GM23338 (cell line): Measurements from ENCODE around the gene MCRIP1. TPM values are rescaled to one million over a fixed set of nuclear protein-coding genes. Genes with fewer than 3 reads are reported as not detected.

Experiments used
- ATAC-seq: fragments of 200-7000 bp; cut with Tn5 transposase; 3 replicates; pipeline ENCODE4 v1.9.1; 2020
- DNase-seq: peaks from one replicate; pipeline ENCODE4 v3.0.0-alpha.2; 2015; ENCODE audit warnings: low spot score
- H2AFZ ChIP-seq: fragments of 200-600 bp; sonication (generic); 2 replicates; pipeline ENCODE4 v1.8.0; 2016; ENCODE audit warnings: antibody characterized with exemption, mild to moderate bottlenecking, moderate library complexity
- H3F3A ChIP-seq: fragments of 200-600 bp; sonication (generic); replicated peaks from 2 replicates; pipeline ENCODE4 v1.8.0; 2017; ENCODE audit warnings: antibody characterized with exemption, mixed run types, low read depth
- H3K27ac ChIP-seq: fragments of 200-600 bp; sonication (generic); 2 replicates; pipeline ENCODE4 v1.6.1; 2016; ENCODE audit warnings: low read depth
- H3K27me3 ChIP-seq: fragments of 200-600 bp; sonication (generic); 2 replicates; pipeline ENCODE4 v1.8.0; 2016; ENCODE audit warnings: mild to moderate bottlenecking, mixed run types, moderate library complexity; ENCODE audit not compliant: insufficient read depth
- H3K36me3 ChIP-seq: fragments of 200-600 bp; sonication (generic); 2 replicates; pipeline ENCODE4 v1.8.0; 2016; ENCODE audit warnings: mild to moderate bottlenecking; ENCODE audit not compliant: insufficient read depth
- H3K4me1 ChIP-seq: fragments of 200-600 bp; sonication (generic); 2 replicates; pipeline ENCODE4 v1.8.0; 2016; ENCODE audit warnings: mild to moderate bottlenecking, moderate library complexity; ENCODE audit not compliant: insufficient read depth
- H3K4me2 ChIP-seq: fragments of 200-600 bp; sonication (generic); 2 replicates; pipeline ENCODE4 v1.7.1; 2017; ENCODE audit warnings: mixed run types
- H3K4me3 ChIP-seq: fragments of 200-600 bp; sonication (generic); 2 replicates; pipeline ENCODE4 v1.6.1; 2016; ENCODE audit warnings: mixed run types
- H3K79me2 ChIP-seq: fragments of 200-600 bp; sonication (generic); replicated peaks from 2 replicates; pipeline ENCODE4 v1.8.0; 2017; ENCODE audit warnings: mild to moderate bottlenecking; ENCODE audit not compliant: insufficient read depth
- H3K9me2 ChIP-seq: fragments of 200-600 bp; sonication (generic); 2 replicates; pipeline ENCODE4 v1.8.0; 2017; ENCODE audit not compliant: insufficient read depth
- H4K20me1 ChIP-seq: fragments of 200-600 bp; sonication (generic); replicated peaks from 2 replicates; pipeline ENCODE4 v1.8.0; 2017; ENCODE audit warnings: mild to moderate bottlenecking; ENCODE audit not compliant: insufficient read depth
- H3K27ac Mint-ChIP-seq: 2 replicates; pipeline ENCODE4 v1.8.0; 2020; ENCODE audit warnings: inconsistent platforms, mild to moderate bottlenecking, moderate library complexity, mixed read lengths
- H3K27me3 Mint-ChIP-seq: 3 replicates; pipeline ENCODE4 v1.8.0; 2022; ENCODE audit warnings: low read depth, mild to moderate bottlenecking, moderate library complexity, mixed read lengths, inconsistent platforms; ENCODE audit not compliant: insufficient read depth, poor library complexity
- H3K36me3 Mint-ChIP-seq: 3 replicates; pipeline ENCODE4 v1.8.0; 2021; ENCODE audit warnings: low read depth, mild to moderate bottlenecking, inconsistent platforms, moderate library complexity, mixed read lengths
- H3K4me1 Mint-ChIP-seq: 3 replicates; pipeline ENCODE4 v1.8.0; 2020; ENCODE audit warnings: mild to moderate bottlenecking, inconsistent platforms, mixed read lengths
- H3K4me3 Mint-ChIP-seq: 3 replicates; pipeline ENCODE4 v1.8.0; 2021; ENCODE audit warnings: moderate library complexity, mild to moderate bottlenecking, inconsistent platforms, mixed read lengths
- H3K9me3 Mint-ChIP-seq: 3 replicates; pipeline ENCODE4 v1.8.0; 2020; ENCODE audit warnings: moderate library complexity, mild to moderate bottlenecking, inconsistent platforms, mixed read lengths
- CREB1 ChIP-seq: fragments of 250-450 bp; sonication (Bioruptor Pico); IDR thresholded peaks from 2 replicates; pipeline ENCODE4 v1.5.0; 2020; ENCODE audit warnings: low read depth, mild to moderate bottlenecking, moderate library complexity
- EZH2 ChIP-seq: fragments of 200-600 bp; sonication (generic); IDR thresholded peaks from one replicate; pipeline ENCODE4 v1.8.0; 2017; ENCODE audit warnings: antibody characterized with exemption, mild to moderate bottlenecking, low read depth; ENCODE audit not compliant: unreplicated experiment
- EZH2phosphoT487 ChIP-seq: fragments of 200-600 bp; sonication (generic); IDR thresholded peaks from one replicate; pipeline ENCODE4 v1.8.1; 2018; ENCODE audit warnings: antibody characterized with exemption; ENCODE audit not compliant: unreplicated experiment
- JUNB ChIP-seq: IDR thresholded peaks from one replicate; pipeline ENCODE4 v1.6.1; 2016; ENCODE audit warnings: antibody characterized with exemption; ENCODE audit not compliant: unreplicated experiment
- NANOG ChIP-seq: IDR thresholded peaks from 2 replicates; pipeline ENCODE4 v1.6.1; 2016; ENCODE audit warnings: antibody characterized with exemption, borderline replicate concordance
- POLR2AphosphoS5 ChIP-seq: IDR thresholded peaks from 2 replicates; pipeline ENCODE4 v1.6.1; 2016; ENCODE audit warnings: antibody characterized with exemption, low read depth
- STAT1 ChIP-seq: IDR thresholded peaks from one replicate; pipeline ENCODE4 v1.6.1; 2016; ENCODE audit warnings: antibody characterized with exemption; ENCODE audit not compliant: unreplicated experiment
- ZNF114 ChIP-seq: fragments of 250-450 bp; sonication (Bioruptor Pico); IDR thresholded peaks from 2 replicates; pipeline ENCODE4 v1.5.0; 2020; ENCODE audit warnings: mild to moderate bottlenecking, moderate library complexity
- ZNF331 ChIP-seq: fragments of 250-450 bp; sonication (Bioruptor Pico); IDR thresholded peaks from 2 replicates; pipeline ENCODE4 v1.5.0; 2020; ENCODE audit warnings: low read depth, mild to moderate bottlenecking, moderate library complexity
- polyA plus RNA-seq: library from polyadenylated mRNA; unstranded; fragments of >200 nt; fragmentation: Nextera tagmentation; extraction: Ambion mirVana; gene quantifications from 2 replicates; pipeline ENCODE4 v1.2.1, GENCODE V29; 2016
- total RNA-seq: library from RNA; depleted of rRNA; stranded (reverse); fragments of >200 nt; shearing (Covaris generic); gene quantifications from 2 replicates; pipeline ENCODE4 v1.2.3, GENCODE V29; 2014
- TF ChIP-seq, protein P1 (sequence below): IDR thresholded peaks from 2 replicates; pipeline ENCODE4 v1.6.1; 2016; ENCODE audit warnings: antibody characterized with exemption
- TF ChIP-seq, protein P2 (sequence below), 2 experiments: fragments of 200-600 bp in 1 of 2; sonication (generic) in 1 of 2; conservative IDR thresholded peaks; 2 replicates each; pipeline versions ENCODE4 v1.5.1 to v1.6.1; 2016 to 2017; ENCODE audit warnings: antibody characterized with exemption in 2 of 2, low read depth in 2 of 2, mild to moderate bottlenecking in 2 of 2, moderate library complexity in 1 of 2
- TF ChIP-seq, protein P3 (sequence below): fragments of 250-450 bp; sonication (Bioruptor Pico); IDR thresholded peaks from 2 replicates; pipeline ENCODE4 v1.5.0; 2020; ENCODE audit warnings: mild to moderate bottlenecking, moderate library complexity

MCRIP1 gene
- total and polyA plus RNA-seq, 2 experiments from 2014 or later: 85.2 to 101 TPM

DNA sequence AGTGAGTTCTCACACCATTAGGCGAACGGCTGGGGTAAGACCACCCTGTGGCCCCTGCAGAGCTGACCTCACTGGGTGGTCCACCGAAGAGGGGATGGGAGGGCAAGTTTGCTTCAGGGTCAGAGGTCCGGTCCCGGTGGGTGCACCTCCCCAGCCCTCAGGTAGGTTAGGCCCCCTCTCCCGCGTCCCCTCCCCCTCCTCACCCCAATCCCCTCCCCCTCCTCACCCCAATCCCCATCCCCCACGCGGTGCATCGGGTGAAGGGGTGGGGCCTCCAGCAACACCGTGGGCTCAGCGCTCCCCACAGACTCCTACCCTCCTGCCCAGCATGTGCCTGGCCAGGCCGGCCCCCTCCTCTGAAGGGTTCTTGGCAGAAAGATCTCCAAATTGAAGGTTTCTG is 13.4 kb downstream of the MCRIP1 start:
- no peaks in the 10 kb centered on the region for H3K36me3 ChIP-seq
- H3K4me3 ChIP-seq: no peak overlapping the region
- Mint-ChIP-seq H3K36me3 (no peaks in the 10 kb centered on the region), H3K4me3 (no peak overlapping the region), H3K27ac (no peak overlapping the region), H3K4me1 (peaks cover 3% of the 10 kb centered on the region), H3K9me3 (no peaks in the 10 kb centered on the region), H3K27me3 (peaks cover 5% of the 10 kb centered on the region)
- peaks cover 3% of the 10 kb centered on the region; the same call in 1 of the 2 replicates for H3F3A ChIP-seq
- peaks cover 5% of the 10 kb centered on the region for H3K4me1 ChIP-seq
- peak; percentile 29 for ATAC-seq
- peak; percentile 24 for DNase-seq
- H3K9me2 ChIP-seq: no peaks in the 10 kb centered on the region
- H2AFZ ChIP-seq: no peak overlapping the region
- H4K20me1 ChIP-seq: no peaks in the 10 kb centered on the region
- H3K27me3 ChIP-seq: no peaks in the 10 kb centered on the region
- no peaks in the 10 kb centered on the region for H3K79me2 ChIP-seq
- no peak for TF ChIP-seq EZH2phosphoT487
- TF ChIP-seq POLR2AphosphoS5: no peak
- peak overlapping the region; percentile 60; the same call in 1 of the 2 replicates for H3K4me2 ChIP-seq
- no peak overlapping the region for H3K27ac ChIP-seq

DNA sequence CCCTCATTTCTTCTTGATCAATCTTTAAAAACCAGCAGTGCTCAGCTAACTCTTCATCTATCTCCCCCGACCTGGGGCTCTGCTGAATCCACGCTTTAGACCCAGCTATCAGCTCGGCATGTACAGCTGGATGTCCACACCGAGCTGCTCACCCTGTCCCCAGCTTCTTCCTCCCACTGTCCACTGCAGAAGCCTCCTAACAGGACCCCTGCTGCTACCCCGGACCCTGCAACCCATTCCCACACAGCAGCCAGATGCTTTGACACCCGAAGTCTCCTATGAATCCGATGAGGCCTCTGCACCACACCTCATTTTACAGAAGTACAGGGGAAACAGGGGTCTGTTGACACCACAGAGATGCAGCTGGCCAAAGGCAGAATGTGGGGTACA is 15.3 kb downstream of the MCRIP1 start:
- H3K27me3 Mint-ChIP-seq: peaks cover 3% of the 10 kb centered on the region
- H3K4me3 ChIP-seq: no peak overlapping the region
- peaks cover 3% of the 10 kb centered on the region for H3K4me1 Mint-ChIP-seq
- H3K9me2 ChIP-seq: no peaks in the 10 kb centered on the region
- H3K36me3 Mint-ChIP-seq: no peaks in the 10 kb centered on the region
- H4K20me1 ChIP-seq: no peaks in the 10 kb centered on the region
- H3K4me2 ChIP-seq: no peak overlapping the region
- H3K79me2 ChIP-seq: no peaks in the 10 kb centered on the region
- H3F3A ChIP-seq: peaks cover 3% of the 10 kb centered on the region; the same call in 1 of the 2 replicates
- H3K27ac Mint-ChIP-seq: no peak overlapping the region
- DNase-seq: no peak
- no peak for ATAC-seq
- no peaks in the 10 kb centered on the region for H3K9me3 Mint-ChIP-seq
- H3K27ac ChIP-seq: no peak overlapping the region
- H3K27me3 ChIP-seq: no peaks in the 10 kb centered on the region
- H3K36me3 ChIP-seq: no peaks in the 10 kb centered on the region
- H3K4me1 ChIP-seq: peaks cover 5% of the 10 kb centered on the region
- no peak overlapping the region; the same call in 2 of the 3 replicates for H3K4me3 Mint-ChIP-seq
- H2AFZ ChIP-seq: no peak overlapping the region
- TF ChIP-seq ZNF331 (CRISPR knock-in tag) (no peak), JUNB (no peak), NANOG (no peak), CREB1 (no peak), EZH2 (no peak), STAT1 (no peak), POLR2AphosphoS5 (no peak), EZH2phosphoT487 (no peak), ZNF114 (CRISPR knock-in tag) (no peak)
- TF ChIP-seq, protein P1, sequence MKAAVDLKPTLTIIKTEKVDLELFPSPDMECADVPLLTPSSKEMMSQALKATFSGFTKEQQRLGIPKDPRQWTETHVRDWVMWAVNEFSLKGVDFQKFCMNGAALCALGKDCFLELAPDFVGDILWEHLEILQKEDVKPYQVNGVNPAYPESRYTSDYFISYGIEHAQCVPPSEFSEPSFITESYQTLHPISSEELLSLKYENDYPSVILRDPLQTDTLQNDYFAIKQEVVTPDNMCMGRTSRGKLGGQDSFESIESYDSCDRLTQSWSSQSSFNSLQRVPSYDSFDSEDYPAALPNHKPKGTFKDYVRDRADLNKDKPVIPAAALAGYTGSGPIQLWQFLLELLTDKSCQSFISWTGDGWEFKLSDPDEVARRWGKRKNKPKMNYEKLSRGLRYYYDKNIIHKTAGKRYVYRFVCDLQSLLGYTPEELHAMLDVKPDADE: no peak
- TF ChIP-seq, protein P2, sequence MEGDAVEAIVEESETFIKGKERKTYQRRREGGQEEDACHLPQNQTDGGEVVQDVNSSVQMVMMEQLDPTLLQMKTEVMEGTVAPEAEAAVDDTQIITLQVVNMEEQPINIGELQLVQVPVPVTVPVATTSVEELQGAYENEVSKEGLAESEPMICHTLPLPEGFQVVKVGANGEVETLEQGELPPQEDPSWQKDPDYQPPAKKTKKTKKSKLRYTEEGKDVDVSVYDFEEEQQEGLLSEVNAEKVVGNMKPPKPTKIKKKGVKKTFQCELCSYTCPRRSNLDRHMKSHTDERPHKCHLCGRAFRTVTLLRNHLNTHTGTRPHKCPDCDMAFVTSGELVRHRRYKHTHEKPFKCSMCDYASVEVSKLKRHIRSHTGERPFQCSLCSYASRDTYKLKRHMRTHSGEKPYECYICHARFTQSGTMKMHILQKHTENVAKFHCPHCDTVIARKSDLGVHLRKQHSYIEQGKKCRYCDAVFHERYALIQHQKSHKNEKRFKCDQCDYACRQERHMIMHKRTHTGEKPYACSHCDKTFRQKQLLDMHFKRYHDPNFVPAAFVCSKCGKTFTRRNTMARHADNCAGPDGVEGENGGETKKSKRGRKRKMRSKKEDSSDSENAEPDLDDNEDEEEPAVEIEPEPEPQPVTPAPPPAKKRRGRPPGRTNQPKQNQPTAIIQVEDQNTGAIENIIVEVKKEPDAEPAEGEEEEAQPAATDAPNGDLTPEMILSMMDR (conservative IDR thresholded peaks at IDR 0.05; ENCODE audit: low read depth in 2 of 2): no peak
- TF ChIP-seq, protein P3, sequence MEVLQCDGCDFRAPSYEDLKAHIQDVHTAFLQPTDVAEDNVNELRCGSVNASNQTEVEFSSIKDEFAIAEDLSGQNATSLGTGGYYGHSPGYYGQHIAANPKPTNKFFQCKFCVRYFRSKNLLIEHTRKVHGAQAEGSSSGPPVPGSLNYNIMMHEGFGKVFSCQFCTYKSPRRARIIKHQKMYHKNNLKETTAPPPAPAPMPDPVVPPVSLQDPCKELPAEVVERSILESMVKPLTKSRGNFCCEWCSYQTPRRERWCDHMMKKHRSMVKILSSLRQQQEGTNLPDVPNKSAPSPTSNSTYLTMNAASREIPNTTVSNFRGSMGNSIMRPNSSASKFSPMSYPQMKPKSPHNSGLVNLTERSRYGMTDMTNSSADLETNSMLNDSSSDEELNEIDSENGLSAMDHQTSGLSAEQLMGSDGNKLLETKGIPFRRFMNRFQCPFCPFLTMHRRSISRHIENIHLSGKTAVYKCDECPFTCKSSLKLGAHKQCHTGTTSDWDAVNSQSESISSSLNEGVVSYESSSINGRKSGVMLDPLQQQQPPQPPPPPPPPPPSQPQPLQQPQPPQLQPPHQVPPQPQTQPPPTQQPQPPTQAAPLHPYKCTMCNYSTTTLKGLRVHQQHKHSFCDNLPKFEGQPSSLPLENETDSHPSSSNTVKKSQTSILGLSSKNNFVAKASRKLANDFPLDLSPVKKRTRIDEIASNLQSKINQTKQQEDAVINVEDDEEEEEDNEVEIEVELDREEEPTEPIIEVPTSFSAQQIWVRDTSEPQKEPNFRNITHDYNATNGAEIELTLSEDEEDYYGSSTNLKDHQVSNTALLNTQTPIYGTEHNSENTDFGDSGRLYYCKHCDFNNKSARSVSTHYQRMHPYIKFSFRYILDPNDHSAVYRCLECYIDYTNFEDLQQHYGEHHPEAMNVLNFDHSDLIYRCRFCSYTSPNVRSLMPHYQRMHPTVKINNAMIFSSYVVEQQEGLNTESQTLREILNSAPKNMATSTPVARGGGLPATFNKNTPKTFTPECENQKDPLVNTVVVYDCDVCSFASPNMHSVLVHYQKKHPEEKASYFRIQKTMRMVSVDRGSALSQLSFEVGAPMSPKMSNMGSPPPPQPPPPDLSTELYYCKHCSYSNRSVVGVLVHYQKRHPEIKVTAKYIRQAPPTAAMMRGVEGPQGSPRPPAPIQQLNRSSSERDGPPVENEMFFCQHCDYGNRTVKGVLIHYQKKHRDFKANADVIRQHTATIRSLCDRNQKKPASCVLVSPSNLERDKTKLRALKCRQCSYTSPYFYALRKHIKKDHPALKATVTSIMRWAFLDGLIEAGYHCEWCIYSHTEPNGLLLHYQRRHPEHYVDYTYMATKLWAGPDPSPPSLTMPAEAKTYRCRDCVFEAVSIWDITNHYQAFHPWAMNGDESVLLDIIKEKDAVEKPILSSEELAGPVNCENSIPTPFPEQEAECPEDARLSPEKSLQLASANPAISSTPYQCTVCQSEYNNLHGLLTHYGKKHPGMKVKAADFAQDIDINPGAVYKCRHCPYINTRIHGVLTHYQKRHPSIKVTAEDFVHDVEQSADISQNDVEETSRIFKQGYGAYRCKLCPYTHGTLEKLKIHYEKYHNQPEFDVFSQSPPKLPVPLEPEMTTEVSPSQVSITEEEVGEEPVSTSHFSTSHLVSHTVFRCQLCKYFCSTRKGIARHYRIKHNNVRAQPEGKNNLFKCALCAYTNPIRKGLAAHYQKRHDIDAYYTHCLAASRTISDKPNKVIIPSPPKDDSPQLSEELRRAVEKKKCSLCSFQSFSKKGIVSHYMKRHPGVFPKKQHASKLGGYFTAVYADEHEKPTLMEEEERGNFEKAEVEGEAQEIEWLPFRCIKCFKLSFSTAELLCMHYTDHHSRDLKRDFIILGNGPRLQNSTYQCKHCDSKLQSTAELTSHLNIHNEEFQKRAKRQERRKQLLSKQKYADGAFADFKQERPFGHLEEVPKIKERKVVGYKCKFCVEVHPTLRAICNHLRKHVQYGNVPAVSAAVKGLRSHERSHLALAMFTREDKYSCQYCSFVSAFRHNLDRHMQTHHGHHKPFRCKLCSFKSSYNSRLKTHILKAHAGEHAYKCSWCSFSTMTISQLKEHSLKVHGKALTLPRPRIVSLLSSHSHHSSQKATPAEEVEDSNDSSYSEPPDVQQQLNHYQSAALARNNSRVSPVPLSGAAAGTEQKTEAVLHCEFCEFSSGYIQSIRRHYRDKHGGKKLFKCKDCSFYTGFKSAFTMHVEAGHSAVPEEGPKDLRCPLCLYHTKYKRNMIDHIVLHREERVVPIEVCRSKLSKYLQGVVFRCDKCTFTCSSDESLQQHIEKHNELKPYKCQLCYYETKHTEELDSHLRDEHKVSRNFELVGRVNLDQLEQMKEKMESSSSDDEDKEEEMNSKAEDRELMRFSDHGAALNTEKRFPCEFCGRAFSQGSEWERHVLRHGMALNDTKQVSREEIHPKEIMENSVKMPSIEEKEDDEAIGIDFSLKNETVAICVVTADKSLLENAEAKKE: no peak
